Measurements from ENCODE around the gene GLS.
A peak's percentile ranks its signal among the peaks of the same experiment; 100 is the strongest.
"Not testable (repeated sequence)": the region's sequence is repeated elsewhere in the genome, so short reads cannot be mapped to it uniquely, and the experiment has no call there.

Gene GLS

DNA sequence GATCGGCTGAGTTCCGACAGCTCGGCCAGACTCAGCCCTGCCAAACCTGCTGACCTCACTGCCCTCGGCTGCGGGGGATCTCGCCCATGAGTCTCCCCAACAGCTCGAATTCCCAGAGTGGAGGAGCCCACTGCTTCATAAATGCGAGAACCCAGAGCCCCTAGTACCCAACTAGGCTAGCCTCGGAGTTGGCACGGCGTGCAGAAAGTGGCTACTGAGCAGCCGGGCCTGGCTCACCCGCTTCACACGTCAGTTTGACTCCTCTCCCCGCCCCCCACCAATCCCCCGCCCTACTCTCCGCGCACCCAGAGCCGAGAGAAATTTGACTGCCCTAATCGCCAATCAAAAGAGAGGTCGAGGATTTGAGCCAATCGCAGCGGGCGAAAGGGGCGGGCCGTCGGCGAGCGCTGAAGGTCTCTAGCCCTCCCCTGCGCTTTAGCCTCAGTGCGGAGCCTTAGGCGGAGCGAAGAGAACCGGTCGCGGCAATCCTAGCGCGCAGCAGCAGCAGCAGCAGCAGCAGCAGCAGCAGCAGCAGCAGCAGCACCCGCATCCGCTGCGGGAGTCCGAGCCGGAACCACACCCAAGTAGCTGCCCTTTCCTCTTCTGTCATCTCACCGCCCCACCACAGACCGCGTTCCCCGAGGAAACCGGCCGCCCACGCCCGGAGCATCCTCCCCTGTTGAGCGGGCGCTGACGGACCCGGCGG, at the start of gene GLS:
Gene GLS (plus strand): TSS at position 444 of the 706 bp plus-strand sequence. CDS start 264 bp downstream, outside the sequence.
- DNase-seq (ENCODE audit: low read depth in 2 of 2) = peak; percentile 92 to 93

DNA sequence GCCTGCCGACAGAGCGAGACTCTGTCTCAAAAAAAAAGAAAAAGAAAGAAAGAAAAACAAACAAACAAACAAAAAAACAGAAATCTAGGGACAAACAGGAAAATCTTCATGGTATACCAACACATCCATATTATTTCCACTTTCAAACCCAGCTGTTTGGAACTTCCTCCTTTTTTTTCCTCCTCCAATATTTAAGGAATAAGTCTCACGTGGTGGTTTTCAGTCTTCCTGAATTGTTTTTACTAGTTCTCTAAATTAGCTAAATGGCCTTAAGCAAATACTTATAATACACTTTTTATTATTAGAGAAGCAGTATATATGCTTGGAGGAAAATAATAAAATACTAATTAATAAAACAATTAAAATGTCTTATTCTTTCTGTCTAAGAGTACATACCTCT, 48.7 kb upstream of the GLS start:
- no peak for DNase-seq (ENCODE audit: low read depth in 2 of 2)

DNA sequence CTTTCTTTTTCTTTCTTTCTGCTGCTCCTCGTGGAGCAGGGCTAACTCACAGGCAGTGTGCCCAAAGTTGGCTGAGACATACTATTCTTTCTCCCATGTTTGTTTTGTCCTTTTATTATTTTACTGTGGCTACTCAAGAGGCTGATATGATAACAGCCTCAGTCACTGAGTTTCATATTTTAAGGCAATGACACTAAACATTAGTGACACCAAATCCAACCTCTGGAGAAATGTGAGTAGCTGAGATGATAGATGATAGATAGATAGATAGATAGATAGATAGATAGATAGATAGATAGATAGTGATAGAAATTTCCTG, 45.8 kb upstream of the GLS start:
- no peak for DNase-seq (ENCODE audit: low read depth in 2 of 2)

DNA sequence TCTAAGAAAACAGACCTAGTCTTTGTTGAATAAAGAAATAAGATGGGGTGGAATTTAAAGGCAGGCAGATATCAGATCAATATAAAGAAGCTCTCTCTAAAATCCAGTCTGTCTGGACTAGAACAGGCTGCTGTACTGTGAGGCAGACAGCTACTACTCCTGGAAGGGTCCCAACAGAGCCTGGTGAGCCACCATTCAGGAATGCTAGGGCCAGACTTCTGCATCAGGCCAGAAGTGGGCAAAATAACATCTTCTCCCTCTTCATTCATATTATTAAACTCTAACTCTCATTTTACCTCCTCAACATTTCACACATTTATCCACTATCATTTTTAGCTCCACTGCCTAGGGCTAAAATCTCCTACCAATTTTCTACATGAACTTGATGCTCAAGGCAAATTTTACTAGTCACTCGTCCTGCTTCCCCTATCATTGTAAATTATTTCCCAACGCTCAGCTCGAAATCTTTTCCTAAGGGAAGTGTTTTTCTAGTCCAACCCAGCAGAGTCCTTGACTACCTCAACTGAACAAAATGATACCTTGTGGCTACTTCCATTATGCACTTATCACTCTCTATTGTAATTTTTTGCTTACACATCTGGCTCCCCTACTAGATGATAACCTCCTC, 45.2 kb upstream of the GLS start:
- DNase-seq (ENCODE audit: low read depth in 2 of 2) = no peak

DNA sequence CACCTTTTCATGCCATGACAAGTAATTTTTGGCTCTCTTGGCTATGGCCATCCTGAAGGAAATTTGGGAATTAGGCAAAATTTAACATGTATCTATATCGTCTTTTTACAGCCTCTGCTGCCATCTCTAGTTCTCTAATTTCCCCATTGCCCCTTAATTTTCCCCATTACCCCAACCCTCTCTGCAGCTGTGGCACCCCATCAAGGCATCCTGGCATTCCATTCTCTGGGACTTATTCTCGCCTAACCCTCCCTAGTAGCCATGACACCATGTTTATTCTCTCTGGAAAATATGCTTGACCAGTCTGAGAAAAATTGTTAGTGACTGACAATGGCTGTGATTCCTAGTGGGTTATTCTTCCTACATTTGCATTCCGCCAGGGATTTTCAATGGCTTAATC, 43.9 kb upstream of the GLS start:
- DNase-seq (ENCODE audit: low read depth in 2 of 2) = no peak

DNA sequence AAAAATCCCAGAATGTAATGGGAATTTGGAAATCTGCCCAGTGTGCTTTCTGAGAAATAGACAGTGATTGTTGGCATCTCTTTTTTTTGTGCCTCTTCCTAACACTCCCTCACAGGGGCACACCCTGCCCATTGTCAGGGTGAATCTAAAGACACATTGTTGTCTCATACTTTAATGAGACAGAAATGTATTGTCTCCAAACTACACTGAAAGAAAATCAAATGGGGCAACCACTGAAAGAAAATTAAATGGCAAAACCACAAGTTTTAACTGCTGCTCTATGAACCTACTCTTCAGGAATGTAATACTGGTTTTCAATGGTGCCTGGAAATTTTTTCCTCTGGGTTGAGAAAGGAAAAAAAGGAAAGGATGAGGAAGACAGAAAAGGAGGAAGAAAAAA, 43.2 kb upstream of the GLS start:
- no peak for DNase-seq (ENCODE audit: low read depth in 2 of 2)

DNA sequence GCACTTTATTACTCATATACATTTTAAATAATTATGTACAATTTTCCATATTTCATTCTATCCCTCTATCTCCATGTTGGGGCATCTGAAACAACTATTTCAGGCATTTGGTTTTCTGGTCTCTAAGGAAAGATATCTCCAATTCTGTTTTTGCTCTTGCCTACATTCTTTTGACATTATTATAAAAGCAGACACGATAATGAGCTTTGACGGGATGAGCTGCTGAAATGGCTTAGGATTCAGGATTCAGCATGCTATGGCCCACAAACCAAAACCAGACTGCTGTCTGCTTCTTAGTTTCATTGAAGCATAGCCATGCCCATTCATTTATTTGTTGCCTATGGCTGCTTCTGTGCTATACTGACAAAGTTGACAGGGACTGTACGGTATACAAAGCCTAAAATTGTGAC, 42.7 kb upstream of the GLS start:
- no peak for DNase-seq (ENCODE audit: low read depth in 2 of 2)

DNA sequence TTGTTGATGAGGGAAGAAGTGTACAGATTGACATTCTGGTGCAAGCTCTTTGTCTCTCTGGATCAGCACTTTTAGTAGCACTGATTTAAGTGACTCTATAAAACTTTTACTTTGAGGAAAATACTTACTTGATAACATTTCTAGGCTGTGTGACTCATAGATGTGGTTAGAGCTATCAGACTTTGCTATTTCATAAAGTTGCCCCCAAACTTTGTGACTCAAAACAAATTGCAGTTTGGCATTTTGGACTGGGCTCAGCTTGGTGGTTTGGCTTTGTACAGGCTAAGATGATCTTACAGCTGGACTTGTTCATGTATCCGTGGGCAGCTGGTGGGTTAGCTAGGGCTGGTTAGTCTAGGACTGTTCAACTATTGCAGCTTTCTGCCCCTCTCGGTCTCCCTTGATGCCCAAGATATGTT, 42.1 kb upstream of the GLS start:
- DNase-seq (ENCODE audit: low read depth in 2 of 2) = no peak

DNA sequence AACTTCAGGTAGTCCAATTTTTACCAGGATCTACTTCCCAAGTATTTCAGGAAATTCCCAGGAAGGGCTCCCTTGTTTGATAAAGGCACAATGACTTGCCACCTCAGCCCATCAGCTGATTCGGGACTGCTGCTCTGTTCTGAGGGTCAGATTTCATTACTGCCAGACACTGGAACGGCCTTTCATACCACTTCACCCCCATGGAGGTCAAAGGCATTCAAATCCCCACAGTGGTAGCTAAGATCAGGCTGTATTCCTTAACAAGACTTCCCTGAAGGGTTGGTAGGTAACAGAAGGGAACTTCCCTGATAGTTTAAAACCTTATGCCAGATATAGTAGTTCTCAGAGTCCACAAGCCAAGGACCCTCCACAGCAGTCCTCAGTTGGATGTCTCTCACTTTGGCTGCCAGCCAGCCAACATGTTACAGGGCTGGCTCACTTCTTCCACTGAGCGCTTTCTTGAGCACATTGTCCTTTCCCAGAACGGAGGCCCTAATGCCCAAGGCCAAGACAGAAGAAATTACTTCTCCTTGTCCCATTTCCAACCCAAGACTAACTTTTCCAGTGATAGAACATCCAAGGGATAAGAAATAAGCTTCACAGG, 40.0 kb upstream of the GLS start:
- DNase-seq (ENCODE audit: low read depth in 2 of 2) = no peak

DNA sequence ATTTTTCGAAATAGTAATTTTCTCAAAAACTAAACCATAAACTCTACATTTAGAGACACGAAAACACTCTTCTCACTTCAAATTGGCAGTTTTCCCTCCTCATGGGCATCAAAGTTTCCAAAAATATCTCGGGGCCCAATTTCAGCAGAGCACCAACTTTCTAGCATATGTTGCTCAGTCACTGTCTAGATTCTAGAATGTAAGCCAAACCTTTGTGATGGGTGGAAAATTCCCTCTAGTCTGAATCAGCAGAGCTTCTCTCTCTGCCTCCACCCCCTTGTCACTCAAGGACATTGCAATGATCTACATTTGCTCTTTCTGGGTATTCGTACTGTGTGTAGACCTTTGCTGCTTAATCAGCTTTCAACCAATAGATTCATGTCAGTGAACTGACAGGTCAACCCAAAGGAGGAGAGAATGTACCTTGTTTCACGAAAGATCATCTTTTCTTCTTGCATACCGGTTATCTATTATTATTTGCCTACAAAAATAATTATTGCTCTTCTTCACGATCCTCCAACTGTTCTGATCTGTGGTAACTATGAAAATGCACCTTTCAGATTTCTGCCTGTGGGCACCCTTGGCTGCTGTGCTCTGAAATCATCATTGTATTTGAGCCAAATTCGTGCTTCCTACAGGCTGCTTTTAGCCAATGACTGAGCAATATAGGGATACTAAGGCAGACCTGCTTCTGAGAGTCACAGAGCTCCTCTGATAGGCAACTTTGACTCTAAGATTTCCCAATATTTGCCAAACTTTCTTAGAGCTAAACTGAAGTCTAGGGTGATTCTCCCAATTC, 38.7 kb upstream of the GLS start:
- no peak for DNase-seq (ENCODE audit: low read depth in 2 of 2)

DNA sequence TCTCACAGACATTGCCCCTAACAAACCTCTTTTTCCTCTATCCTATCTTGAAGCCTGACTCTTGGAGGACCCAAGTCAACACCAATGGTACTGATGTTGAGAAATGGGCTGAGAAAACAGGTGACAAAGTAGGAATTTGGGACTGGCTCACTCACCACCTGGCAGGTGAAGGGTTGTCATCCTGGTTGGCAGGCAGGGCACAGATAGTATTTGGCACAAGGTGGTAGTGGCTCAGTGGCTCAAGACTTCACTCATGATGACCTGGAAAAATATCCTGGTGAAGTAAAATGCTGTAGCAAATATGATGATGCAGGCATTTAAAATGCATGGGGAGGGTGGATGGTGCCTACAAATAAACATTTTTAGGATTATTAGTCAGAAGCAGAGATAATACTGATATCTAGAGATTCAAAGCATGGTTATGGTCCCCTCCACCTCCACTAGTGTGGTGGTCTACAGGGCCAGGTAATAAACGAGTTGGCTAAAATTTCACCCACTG, 38.0 kb upstream of the GLS start:
- no peak for DNase-seq (ENCODE audit: low read depth in 2 of 2)

DNA sequence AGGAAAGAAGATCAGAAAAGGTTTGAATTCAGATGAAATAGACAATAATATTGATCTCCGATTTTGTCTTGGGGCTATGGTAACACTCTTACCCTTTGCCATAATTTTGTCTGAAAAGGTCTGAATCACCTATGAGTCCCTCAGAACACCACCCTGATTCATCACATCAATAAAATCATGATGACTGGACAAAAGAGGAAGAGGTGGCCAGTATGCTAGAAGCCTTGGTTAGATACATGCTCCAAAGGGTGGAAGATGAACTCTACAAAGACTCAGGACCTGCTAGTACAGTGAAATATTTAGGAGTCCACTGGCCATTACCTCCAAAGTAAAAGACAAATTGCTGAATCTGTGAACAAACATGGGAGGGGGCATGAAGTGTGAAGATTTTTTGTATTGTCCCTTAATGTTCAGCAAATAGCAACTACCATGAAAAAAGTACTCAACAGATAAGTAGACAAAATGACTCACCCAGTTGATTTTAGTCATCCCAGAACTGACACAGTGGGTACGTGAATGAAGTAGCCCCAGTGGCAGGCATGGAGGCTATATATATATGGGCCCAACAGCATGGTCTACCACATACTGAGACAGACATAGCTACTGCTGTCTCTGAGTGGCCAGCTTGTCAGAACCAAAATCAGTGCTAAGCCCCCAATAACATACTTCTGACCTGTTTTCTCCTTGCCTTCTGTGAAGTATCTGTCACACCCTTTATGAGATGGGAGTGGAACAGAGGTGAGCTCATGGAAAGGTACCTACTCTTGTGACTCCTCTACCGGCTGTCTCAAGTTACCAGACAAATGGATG, 36.5 kb upstream of the GLS start:
- DNase-seq (ENCODE audit: low read depth in 2 of 2) = peak in 1 of 2 donors; percentile 31

DNA sequence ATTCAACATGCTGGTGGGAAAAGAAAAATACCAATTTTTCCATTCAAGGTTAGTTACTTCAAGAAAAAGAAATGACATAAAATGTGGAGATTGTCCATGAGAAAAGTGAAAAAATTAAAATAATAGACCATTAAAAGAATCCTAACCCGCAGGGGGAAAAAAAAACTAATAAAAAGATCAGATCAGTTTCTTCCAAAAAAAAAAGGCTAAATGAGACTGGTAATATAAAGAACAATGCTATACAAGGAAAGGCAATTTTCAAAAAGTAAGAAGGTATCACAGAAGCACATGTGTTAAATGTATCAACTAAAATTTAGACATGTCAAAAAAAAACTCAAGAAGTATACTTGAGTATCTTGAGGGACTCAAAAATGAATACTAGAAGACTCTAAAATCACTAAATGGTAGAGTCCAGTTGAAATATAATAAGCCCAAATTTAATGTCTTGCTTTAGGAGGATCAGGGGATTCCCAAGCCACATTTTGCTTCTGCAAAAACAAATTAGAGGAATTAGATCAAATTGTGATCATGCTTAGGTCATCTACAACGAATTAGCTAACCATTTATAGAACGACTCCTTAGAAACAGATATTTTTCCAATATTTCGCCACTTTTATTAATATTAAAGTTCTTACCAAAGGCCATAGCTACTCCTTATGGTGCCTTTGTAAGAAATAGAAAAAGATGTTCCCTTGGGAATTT, 35.8 kb upstream of the GLS start:
- DNase-seq (ENCODE audit: low read depth in 2 of 2) = no peak

DNA sequence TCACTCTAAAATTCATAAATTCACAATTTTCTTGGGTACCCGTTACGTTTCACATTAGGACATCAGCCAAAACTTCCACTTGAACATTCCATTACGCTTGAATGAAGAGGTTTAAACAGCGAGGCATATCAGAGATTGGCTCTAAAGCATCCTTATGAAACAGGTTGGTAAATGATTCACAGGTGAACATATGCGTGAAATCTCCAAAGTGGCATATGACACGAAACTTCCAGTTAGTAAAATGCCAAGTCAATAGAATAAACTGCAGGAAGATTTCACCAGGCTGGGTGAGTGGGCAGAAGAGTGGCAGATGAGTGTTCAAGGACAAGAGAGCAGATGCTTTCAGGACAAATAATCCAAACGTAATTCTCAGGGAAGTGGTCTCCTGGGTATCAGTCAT, 33.9 kb upstream of the GLS start:
- DNase-seq (ENCODE audit: low read depth in 2 of 2) = no peak

DNA sequence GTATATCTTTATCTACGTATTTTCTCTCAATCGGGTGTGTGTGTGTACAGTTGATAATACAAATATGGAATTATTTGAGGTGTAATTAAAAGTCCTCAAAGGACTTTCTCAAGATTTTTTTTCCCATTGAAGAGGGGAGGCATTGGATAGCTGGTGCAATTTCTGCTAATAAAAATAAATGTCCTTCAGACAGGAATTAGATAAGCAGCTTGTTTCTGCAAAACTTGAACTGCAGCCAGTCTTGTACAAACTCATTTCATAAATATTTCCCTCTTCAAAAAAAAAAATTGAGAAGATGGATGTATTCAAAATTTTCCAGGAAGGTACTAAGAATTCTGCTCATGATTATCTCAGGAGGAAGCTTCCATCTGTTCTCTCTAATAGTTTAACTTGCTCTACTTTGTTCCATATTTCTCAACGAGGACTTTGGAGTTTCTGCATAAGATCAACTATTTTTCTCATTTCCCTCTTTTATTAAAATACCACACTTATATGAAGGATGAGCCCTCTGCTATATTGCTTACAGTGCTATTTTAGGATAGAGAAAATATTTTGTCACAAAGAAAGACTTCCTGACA, 33.0 kb upstream of the GLS start:
- DNase-seq (ENCODE audit: low read depth in 2 of 2) = no peak

DNA sequence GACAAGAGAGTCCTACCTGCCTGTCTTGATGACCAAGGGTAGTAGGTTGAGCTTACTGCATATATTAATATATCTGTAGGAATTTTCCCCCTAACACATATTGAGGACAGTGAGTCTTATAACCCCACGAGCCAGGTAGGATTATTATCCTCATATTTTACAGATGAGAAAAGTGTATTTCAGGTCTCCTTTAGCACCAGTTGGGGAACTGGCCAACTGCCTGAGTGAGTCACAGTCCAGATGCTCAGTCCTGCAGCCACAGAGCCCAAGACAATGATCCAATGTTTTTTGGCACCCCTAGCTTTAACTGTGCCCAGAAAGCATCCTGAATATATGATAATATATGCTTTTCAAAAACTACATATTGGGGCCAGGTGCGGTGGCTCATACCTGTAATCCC, 30.8 kb upstream of the GLS start:
- DNase-seq (ENCODE audit: low read depth in 2 of 2) = no peak

DNA sequence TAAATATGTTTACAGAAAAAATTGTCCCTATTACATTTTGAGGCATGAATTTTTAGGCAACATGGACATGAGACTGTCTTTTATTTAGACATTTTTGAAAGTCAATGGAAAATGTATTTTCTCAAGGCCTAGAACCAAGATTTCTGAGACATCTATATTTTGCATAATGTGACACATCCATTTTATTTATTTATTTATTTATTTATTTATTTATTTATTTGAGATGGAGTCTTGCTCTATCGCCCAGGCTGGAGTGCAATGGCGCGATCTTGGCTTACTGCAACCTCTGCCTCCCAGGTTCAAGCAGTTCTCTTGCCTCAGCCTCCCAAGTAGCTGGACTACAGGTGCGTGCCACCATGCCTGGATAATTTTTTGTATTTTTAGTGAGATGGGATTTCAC, 27.6 kb upstream of the GLS start:
- not testable (repeated sequence) for DNase-seq (ENCODE audit: low read depth in 2 of 2)

DNA sequence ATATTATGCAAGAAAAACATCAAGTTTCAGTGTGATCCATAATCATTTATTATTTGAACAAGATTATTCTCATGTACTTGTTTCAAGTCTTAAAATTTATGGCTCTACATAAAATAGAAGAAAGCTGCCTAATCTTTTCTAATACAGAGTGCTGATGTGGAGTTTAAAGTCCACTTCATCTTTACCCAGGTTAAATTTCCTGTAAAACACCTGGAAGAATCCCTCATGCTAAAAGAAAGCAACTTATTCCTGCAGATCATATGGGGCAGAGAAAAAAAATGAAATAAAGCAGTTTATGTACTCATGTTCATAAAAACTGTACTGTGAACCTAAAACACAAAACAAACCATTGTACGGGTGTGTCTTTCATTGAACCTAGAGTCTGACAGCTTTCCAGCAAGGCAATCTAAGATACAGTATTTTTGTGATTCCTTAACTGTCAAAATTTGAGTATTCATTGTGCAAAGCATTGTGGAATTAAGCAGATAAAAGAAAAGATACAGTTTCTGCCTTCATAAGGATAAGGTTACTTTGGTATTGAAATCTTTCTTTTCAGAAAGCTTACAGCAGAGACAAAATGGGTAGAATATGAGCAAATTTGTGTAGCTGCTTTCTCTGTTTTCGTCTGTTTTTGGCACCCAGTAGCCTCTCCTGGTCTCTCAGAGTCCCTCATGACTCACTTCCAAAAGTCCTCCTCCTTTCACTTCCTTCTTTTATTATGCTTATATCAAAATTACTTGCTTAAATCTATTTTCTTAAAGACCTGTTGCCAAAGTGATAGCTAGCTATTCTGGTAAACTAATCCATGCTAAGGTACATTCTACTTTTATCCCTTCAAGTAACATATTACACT, 26.9 kb upstream of the GLS start:
- no peak for DNase-seq (ENCODE audit: low read depth in 2 of 2)

DNA sequence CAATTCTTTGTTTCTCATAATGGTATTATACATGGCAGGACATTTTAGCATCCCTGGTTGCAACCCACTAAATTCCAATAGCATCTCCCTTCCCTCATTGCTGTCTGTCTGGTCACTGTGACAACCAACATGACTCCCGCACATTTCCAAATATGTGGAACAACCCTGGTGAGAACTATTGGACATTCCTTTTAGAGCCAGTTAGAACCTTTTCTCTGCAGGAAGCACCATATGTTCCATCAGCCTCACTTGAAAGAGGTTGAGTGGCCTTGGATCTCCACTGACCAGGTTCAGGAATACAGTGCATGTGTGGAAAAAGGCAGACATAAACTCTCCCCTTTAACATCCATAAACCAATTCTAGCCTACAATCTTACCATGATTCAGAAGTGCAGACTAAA, 25.9 kb upstream of the GLS start:
- DNase-seq (ENCODE audit: low read depth in 2 of 2) = no peak

DNA sequence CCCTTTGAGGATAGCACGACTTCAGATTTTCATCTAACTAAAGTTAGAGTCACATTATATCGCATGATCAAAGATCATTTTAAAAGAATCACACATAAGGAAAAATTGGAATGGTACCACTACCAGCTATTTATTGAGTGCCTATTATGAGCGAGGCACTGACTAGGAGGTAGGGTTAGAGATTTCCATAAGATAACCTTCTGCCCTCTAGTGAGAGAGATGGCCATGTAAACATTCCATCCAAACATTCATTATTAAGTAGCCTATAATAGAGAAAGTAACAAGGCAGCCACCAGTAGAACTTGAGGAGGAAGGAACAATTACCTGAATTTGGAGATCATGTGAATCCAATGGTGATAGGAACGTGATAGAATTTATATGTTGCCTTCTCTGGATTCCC, 25.4 kb upstream of the GLS start:
- DNase-seq (ENCODE audit: low read depth in 2 of 2) = no peak
